ENCODE measurements around the gene TMPRSS6. TPM values are rescaled to one million over a fixed set of nuclear protein-coding genes. Genes with fewer than 3 reads are reported as not detected.

TMPRSS6 gene
- total and polyA plus RNA-seq, 9 donors, result 0.04 to 2.4 (median 0.33) TPM; not detected in 6

- Histone ChIP-seq H3K4me1 (ENCODE audit: insufficient read depth) (no peaks in the 10 kb centered on the region), H3K36me3 (no peaks in the 10 kb centered on the region), H3K27ac (no peak overlapping the region), H3K27me3 (no peaks in the 10 kb centered on the region), H3K9me3 (no peaks in the 10 kb centered on the region), H3K4me3 (no peak overlapping the region)
- intact Hi-C loops (cut with DNase I), result no loop called here
- no peak for DNase-seq
- WGBS, 3 donors, result 75 to 81% (median 75%) methylated on average over 5 of the region's 5 CpGs
- TF ChIP-seq CTCF (IDR thresholded peaks at IDR 0.05) (no peak), EP300 (IDR thresholded peaks at IDR 0.05) (no peak), POLR2A (IDR thresholded peaks at IDR 0.05) (no peak)
Observed at GRCh38 chr22:37126882-37127281, 17.4 kb upstream of the TMPRSS6 start.

DNA sequence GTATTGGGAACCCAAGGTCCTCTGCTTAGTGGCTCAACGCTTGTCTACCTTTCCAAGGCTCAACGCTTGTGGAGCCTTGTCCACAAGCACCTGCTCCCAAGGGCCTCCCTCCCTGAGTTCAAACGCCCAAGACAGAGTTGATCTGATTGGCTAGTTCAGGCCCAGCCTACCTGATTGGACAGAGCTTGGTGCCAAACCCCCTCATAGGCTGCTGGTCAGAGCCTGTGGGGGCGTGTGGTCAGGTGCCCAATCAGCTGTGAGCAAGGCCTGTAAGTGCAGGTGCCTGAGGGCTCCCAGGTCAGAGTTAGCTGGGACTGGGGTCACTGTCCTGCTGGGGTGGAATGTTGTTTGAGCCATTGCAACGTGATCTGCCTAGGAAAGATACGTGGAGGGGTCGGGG, 16.9 kb upstream of the TMPRSS6 start:
- intact Hi-C loops (cut with DNase I), result no loop called here
- TF ChIP-seq CTCF (IDR thresholded peaks at IDR 0.05) (no peak), EP300 (IDR thresholded peaks at IDR 0.05) (no peak), POLR2A (IDR thresholded peaks at IDR 0.05) (no peak)
- H3K4me1 ChIP-seq (ENCODE audit: insufficient read depth), result no peaks in the 10 kb centered on the region
- H3K9me3 ChIP-seq, result no peaks in the 10 kb centered on the region
- no peak overlapping the region for H3K27ac ChIP-seq
- WGBS, 3 donors, result 71 to 80% (median 78%) methylated on average over 7 of the region's 7 CpGs
- no peak for DNase-seq
- H3K4me3 ChIP-seq, result no peak overlapping the region
- no peaks in the 10 kb centered on the region for H3K27me3 ChIP-seq
- no peaks in the 10 kb centered on the region for H3K36me3 ChIP-seq

DNA sequence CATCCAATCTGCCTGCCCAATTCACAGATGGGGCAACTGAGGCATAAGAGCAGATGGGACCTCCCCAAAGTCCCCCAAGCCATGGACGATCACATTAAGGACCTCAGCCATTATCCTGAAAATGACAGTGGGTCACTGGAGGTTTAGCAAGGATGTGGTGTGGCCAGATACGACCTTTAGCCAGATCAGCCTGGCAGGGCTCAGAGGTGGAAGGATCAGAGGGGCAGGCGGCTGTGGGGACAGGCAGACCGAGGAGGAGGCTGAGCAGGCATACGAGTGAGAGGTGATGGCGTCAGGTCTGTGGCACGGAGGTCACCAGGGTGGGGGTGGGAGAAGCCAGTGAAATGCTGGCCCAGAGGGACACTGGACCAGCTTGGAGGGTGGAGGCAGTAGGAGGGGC, 14.1 kb upstream of the TMPRSS6 start:
- Histone ChIP-seq H3K4me1 (ENCODE audit: insufficient read depth) (no peaks in the 10 kb centered on the region), H3K27me3 (no peaks in the 10 kb centered on the region), H3K27ac (no peak overlapping the region), H3K36me3 (no peaks in the 10 kb centered on the region), H3K4me3 (no peak overlapping the region), H3K9me3 (no peaks in the 10 kb centered on the region)
- intact Hi-C loops (cut with DNase I), result no loop called here
- no peak for DNase-seq
- WGBS, 3 donors, result 76 to 91% (median 90%) methylated on average over 7 of the region's 7 CpGs
- TF ChIP-seq EP300 (IDR thresholded peaks at IDR 0.05), result no peak
- TF ChIP-seq CTCF (IDR thresholded peaks at IDR 0.05), result no peak
- no peak for TF ChIP-seq POLR2A (IDR thresholded peaks at IDR 0.05)

DNA sequence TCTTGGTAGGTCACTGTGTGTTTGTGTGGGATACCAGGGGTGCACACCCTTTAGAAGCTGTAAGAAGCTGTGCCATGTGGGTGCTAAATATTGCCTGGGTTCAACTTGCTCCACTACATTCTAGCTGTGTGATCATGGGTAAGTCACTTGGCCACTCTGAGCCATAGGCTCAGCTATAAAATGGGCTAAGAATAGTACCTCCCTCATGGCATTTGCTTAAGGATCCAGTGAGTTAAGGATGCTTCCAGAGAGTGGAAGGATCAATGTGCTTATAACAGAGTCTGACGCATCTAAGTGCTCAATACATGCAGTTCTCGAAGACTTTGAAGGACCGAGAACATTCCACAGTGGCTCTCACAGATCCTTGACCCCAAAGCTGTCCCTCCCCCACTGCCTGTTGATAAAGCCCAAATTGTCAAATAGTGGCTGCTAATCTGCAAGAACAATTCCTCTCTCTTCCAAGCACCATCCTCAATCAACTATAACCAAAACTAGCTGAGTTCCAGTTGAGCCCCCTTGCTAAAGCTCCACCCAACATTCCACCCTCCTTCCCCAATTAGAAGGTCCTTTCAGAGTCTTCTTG, 13.2 kb upstream of the TMPRSS6 start:
- DNase-seq, result no peak
- H3K9me3 ChIP-seq, result no peaks in the 10 kb centered on the region
- no peak overlapping the region for H3K27ac ChIP-seq
- WGBS, 3 donors, result 31 to 54% (median 37%) methylated on average over 3 of the region's 3 CpGs
- H3K36me3 ChIP-seq, result no peaks in the 10 kb centered on the region
- H3K4me3 ChIP-seq, result no peak overlapping the region
- intact Hi-C loops (cut with DNase I), result no loop called here
- TF ChIP-seq EP300 (IDR thresholded peaks at IDR 0.05) (no peak), CTCF (IDR thresholded peaks at IDR 0.05) (no peak), POLR2A (IDR thresholded peaks at IDR 0.05) (no peak)
- no peaks in the 10 kb centered on the region for H3K4me1 ChIP-seq (ENCODE audit: insufficient read depth)
- H3K27me3 ChIP-seq, result no peaks in the 10 kb centered on the region
